ENCODE measurements around the gene OR4C6. TPM values are rescaled to one million over a fixed set of nuclear protein-coding genes. Genes with fewer than 3 reads are reported as not detected.

Gene OR4C6
- total RNA-seq, 1 donor from 2014 or later = not detected

- no peak overlapping the region for H3K4me3 ChIP-seq (ENCODE audit: low read depth, low read length)
- no peak for TF ChIP-seq CTCF (conservative IDR thresholded peaks at IDR 0.05; ENCODE audit: low read depth, low read length)
- DNase-seq (ENCODE audit: low read depth) = no peak
Measured at GRCh38 chr11:55658608-55659007, 3.4 kb upstream of the OR4C6 start.

GRCh38 chr11:55669376-55669775 lies 7.4 kb downstream of the OR4C6 start:
- H3K4me3 ChIP-seq (ENCODE audit: low read depth, low read length) = no peak overlapping the region
- no peak for DNase-seq (ENCODE audit: low read depth)
- no peak for TF ChIP-seq CTCF (conservative IDR thresholded peaks at IDR 0.05; ENCODE audit: low read depth, low read length)

GRCh38 chr11:55673860-55674259 lies 11.9 kb downstream of the OR4C6 start:
- TF ChIP-seq CTCF (conservative IDR thresholded peaks at IDR 0.05; ENCODE audit: low read depth, low read length) = no peak
- no peak overlapping the region for H3K4me3 ChIP-seq (ENCODE audit: low read depth, low read length)
- DNase-seq (ENCODE audit: low read depth) = no peak

GRCh38 chr11:55697817-55698216 lies 35.8 kb downstream of the OR4C6 start:
- H3K4me3 ChIP-seq (ENCODE audit: low read depth, low read length) = no peak overlapping the region
- DNase-seq (ENCODE audit: low read depth) = no peak
- TF ChIP-seq CTCF (conservative IDR thresholded peaks at IDR 0.05; ENCODE audit: low read depth, low read length) = no peak

GRCh38 chr11:55701429-55701828 lies 39.4 kb downstream of the OR4C6 start:
- no peak for TF ChIP-seq CTCF (conservative IDR thresholded peaks at IDR 0.05; ENCODE audit: low read depth, low read length)
- DNase-seq (ENCODE audit: low read depth) = no peak
- H3K4me3 ChIP-seq (ENCODE audit: low read depth, low read length) = no peak overlapping the region

- peak; percentile 67 for TF ChIP-seq CTCF (conservative IDR thresholded peaks at IDR 0.05; ENCODE audit: low read depth, low read length)
- DNase-seq (ENCODE audit: low read depth) = peak; percentile 9
- H3K4me3 ChIP-seq (ENCODE audit: low read depth, low read length) = no peak overlapping the region
Measured at GRCh38 chr11:55707029-55707428, 45.0 kb downstream of the OR4C6 start.

GRCh38 chr11:55714982-55715888 lies 53.2 kb downstream of the OR4C6 start:
- H3K4me3 ChIP-seq (ENCODE audit: low read depth, low read length) = no peak overlapping the region
- peak; percentile 27 for TF ChIP-seq CTCF (conservative IDR thresholded peaks at IDR 0.05; ENCODE audit: low read depth, low read length)
- no peak for DNase-seq (ENCODE audit: low read depth)

Data from epithelial cell of proximal tubule (primary cell).